Measurements from ENCODE around the gene TCF7L1.

Gene TCF7L1

DNA sequence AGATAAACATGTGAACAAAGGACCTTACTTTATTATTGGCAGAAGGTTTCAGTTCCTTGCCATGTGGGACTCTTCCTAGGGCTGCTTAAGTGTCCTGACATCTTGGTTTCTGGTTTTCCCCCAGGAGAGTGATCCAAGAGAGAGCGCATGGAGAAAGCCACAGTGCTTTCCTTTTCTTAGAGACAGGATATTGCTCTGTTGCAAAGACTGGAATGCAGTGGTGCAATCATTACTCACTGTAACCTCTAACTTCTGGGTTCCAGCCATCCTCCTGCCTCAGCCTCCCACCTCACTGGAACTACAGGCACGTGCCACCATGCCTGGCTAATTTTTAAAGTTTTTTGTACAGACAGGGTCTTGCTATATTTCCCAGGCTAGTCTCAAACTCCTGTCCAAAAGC is 38.1 kb upstream of the TCF7L1 start:
- DNase-seq (ENCODE audit: low spot score), result no peak
- TF ChIP-seq, protein P1, sequence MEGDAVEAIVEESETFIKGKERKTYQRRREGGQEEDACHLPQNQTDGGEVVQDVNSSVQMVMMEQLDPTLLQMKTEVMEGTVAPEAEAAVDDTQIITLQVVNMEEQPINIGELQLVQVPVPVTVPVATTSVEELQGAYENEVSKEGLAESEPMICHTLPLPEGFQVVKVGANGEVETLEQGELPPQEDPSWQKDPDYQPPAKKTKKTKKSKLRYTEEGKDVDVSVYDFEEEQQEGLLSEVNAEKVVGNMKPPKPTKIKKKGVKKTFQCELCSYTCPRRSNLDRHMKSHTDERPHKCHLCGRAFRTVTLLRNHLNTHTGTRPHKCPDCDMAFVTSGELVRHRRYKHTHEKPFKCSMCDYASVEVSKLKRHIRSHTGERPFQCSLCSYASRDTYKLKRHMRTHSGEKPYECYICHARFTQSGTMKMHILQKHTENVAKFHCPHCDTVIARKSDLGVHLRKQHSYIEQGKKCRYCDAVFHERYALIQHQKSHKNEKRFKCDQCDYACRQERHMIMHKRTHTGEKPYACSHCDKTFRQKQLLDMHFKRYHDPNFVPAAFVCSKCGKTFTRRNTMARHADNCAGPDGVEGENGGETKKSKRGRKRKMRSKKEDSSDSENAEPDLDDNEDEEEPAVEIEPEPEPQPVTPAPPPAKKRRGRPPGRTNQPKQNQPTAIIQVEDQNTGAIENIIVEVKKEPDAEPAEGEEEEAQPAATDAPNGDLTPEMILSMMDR (IDR thresholded peaks at IDR 0.05; ENCODE audit: extremely low read depth, insufficient read depth, missing control alignments), result no peak
- in situ Hi-C loops (cut with MboI; ENCODE audit: low pct_unique_long_range_greater_than_20kb, low sequenced_read_pairs, unreplicated experiment), result no loop called here

DNA sequence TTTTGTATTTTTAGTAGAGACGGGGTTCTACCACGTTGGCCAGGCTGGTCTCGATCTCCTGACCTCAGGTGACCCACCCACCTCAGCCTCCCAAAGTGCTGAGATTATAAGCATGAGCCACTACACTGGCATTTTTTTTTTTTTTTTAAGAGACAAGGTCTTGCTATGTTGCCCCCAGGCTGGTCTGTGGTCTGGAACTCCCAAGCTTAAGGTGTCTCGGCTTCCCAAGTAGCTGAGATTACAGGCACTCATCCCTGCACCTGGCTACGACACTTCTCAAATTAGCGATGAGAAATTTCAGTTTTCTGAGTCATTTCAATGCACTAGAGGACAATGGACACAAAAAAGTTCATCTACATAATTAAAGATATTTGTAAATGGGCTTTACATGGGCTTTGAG is 36.6 kb upstream of the TCF7L1 start:
- no peak for DNase-seq (ENCODE audit: low spot score)
- in situ Hi-C loops (cut with MboI; ENCODE audit: low pct_unique_long_range_greater_than_20kb, low sequenced_read_pairs, unreplicated experiment), result no loop called here
- TF ChIP-seq, protein P1 (IDR thresholded peaks at IDR 0.05; ENCODE audit: extremely low read depth, insufficient read depth, missing control alignments), result no peak

DNA sequence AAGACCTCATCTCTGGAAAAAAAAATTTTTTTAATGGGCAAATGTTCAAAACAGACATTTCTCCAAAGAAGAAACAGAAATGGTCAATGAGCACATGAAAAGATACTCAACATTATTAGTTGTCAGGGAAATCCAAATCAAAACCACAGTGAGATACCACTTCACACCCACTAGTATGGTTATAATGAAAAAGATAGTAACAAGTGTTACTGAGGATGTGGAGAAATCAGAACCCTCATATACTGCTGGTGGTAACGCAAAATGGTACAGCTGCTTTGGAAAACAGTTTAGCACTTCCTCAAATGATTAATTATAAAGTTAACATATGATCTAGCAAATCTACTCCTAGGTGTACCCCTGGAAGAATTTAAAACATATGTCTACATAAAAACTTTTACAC is 29.0 kb upstream of the TCF7L1 start:
- in situ Hi-C loops (cut with MboI; ENCODE audit: low pct_unique_long_range_greater_than_20kb, low sequenced_read_pairs, unreplicated experiment), result no loop called here
- DNase-seq (ENCODE audit: low spot score), result no peak
- TF ChIP-seq, protein P1 (IDR thresholded peaks at IDR 0.05; ENCODE audit: extremely low read depth, insufficient read depth, missing control alignments), result no peak

DNA sequence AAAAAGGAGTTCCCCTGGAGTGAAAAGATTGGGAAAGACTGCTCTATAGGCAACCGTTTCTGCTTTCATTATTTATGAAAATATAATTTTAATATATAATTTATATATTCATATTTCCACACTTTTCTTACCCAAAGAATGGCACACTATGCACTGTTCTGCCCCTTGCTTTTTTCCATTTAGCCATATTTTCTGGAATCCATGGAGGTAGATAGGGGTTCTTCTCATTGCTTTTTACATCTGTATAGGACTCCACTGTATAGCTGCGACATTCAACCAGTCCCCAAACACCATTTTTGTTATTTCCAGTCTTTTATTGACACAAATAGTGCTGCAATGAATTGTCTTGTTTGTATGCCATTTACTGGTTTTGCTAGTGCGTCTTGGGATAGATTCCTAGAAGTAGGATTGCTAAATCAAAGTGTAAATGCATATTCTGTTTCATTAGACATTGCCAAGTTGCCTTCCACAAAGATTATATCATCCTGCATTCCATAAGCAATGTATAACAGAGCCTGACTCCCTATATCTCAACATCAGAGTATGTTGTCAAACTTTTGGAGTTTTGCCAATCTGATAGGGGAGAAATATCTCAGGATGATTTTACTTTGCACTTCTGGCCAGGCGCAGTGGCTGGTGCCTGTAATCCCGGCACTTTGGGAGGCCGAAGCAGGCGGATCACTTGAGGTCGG is 26.6 kb upstream of the TCF7L1 start:
- no peak for DNase-seq (ENCODE audit: low spot score)

DNA sequence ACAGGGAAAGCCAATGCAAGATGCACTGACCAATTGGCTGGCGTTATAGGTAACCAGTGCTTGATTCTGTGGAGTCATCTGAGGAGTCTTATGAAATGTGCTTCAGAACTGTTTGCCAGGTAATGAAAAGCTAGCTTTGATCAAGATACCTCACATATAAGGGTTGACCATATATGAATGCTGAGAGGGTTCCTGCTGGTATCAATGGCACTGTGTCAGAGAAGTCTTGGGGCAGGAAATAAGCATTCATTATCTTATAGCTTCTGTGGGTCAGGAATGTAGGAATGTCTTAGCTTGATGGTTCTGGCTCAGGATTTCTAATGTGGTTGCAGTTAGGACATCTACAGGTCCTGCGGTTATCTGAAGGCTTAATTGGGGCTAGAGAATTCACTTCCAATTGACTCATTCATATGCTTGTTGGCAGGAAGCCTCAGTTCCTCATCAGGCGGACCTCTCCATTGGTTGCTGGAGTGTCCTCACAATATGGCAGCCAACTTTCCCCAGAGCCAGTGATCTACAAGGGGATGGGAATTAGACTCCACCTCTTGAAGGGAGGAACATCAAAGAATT is 22.1 kb upstream of the TCF7L1 start:
- in situ Hi-C loops (cut with MboI; ENCODE audit: low pct_unique_long_range_greater_than_20kb, low sequenced_read_pairs, unreplicated experiment), result no loop called here
- TF ChIP-seq, protein P1 (IDR thresholded peaks at IDR 0.05; ENCODE audit: extremely low read depth, insufficient read depth, missing control alignments), result no peak
- DNase-seq (ENCODE audit: low spot score), result no peak

More for the DNA sequence above, 26.6 kb upstream of the TCF7L1 start:
- in situ Hi-C loops (cut with MboI; ENCODE audit: low pct_unique_long_range_greater_than_20kb, low sequenced_read_pairs, unreplicated experiment), result no loop called here
- TF ChIP-seq, protein P1 (IDR thresholded peaks at IDR 0.05; ENCODE audit: extremely low read depth, insufficient read depth, missing control alignments), result no peak

DNA sequence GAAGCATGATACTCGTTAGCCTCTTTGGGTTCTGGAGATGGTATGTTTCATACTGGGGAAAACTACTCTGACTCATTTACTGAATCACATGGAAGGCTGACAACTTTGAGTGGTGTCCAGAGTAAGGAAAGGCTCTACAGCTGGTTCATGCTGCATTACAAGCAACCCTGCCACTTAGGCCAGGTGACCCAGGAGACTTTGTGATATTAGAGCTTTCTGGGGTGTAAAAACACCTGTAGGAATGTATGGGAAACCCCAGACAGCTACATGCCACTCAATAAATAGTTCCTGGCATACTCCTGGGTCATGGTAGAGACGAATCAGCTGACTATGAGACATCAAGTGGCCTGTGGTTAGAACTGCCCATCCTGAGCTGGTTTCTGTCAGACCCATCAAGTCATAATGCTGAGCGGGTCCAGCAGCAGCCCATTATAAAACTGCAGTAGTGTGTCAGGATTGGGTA is 21.3 kb upstream of the TCF7L1 start:
- in situ Hi-C loops (cut with MboI; ENCODE audit: low pct_unique_long_range_greater_than_20kb, low sequenced_read_pairs, unreplicated experiment), result no loop called here
- DNase-seq (ENCODE audit: low spot score), result no peak

More for the DNA sequence above, 21.3 kb upstream of the TCF7L1 start:
- TF ChIP-seq, protein P1 (IDR thresholded peaks at IDR 0.05; ENCODE audit: extremely low read depth, insufficient read depth, missing control alignments), result no peak
